ENCODE measurements around the gene CRYBB2. TPM values are rescaled to one million over a fixed set of nuclear protein-coding genes. Genes with fewer than 3 reads are reported as not detected.

CRYBB2 gene
- total and polyA plus RNA-seq, 4 donors, result 0.08 to 0.65 (median 0.31) TPM; not detected in 1

GRCh38 chr22:25210793-25211192, 8.6 kb upstream of the CRYBB2 start:
- WGBS, 2 donors, result 91% methylated on average over 3 of the region's 3 CpGs
- Histone ChIP-seq H3K9me3 (ENCODE audit: control insufficient read depth in 4 of 4, insufficient read depth in 3 of 4, low read length in 3 of 4) (peaks cover 0 to 3% (median 0%) of the 10 kb centered on the region in 4 donors), H3K36me3 (ENCODE audit: control insufficient read depth in 4 of 4, insufficient read depth in 4 of 4, low read length in 4 of 4) (no peaks in the 10 kb centered on the region), H3K27me3 (ENCODE audit: control insufficient read depth in 3 of 3, insufficient read depth in 3 of 3, low read length in 2 of 3) (no peaks in the 10 kb centered on the region), H3K4me3 (no peak overlapping the region), H3K9ac (ENCODE audit: insufficient read depth in 1 of 2, low read length in 2 of 2) (no peak overlapping the region), H3K27ac (ENCODE audit: low read depth in 1 of 2, low read length in 1 of 2) (no peak overlapping the region), H3K4me1 (ENCODE audit: control insufficient read depth in 5 of 5, insufficient read depth in 5 of 5, low read length in 5 of 5) (no peaks in the 10 kb centered on the region)
- no peak for DNase-seq
- no peak for TF ChIP-seq CTCF (IDR thresholded peaks at IDR 0.05; ENCODE audit: control extremely low read depth, extremely low read depth)
- ATAC-seq (ENCODE audit: insufficient read depth, low FRiP score), result no peak

- DNase-seq (no peak), ATAC-seq (ENCODE audit: insufficient read depth, low FRiP score) (no peak)
- Histone ChIP-seq H3K9ac (ENCODE audit: insufficient read depth in 1 of 2, low read length in 2 of 2) (no peak overlapping the region), H3K4me3 (no peak overlapping the region), H3K36me3 (ENCODE audit: control insufficient read depth in 4 of 4, insufficient read depth in 4 of 4, low read length in 4 of 4) (no peaks in the 10 kb centered on the region), H3K27ac (ENCODE audit: low read depth in 1 of 2, low read length in 1 of 2) (no peak overlapping the region), H3K9me3 (ENCODE audit: control insufficient read depth in 4 of 4, insufficient read depth in 3 of 4, low read length in 3 of 4) (peaks cover 0 to 3% (median 0%) of the 10 kb centered on the region in 4 donors), H3K4me1 (ENCODE audit: control insufficient read depth in 5 of 5, insufficient read depth in 5 of 5, low read length in 5 of 5) (no peaks in the 10 kb centered on the region), H3K27me3 (ENCODE audit: control insufficient read depth in 3 of 3, insufficient read depth in 3 of 3, low read length in 2 of 3) (no peaks in the 10 kb centered on the region)
- 26 to 36% methylated on average over 3 of the region's 3 CpGs for WGBS, 2 donors
- no peak for TF ChIP-seq CTCF (IDR thresholded peaks at IDR 0.05; ENCODE audit: control extremely low read depth, extremely low read depth)
Measured at GRCh38 chr22:25212337-25212736, 7.1 kb upstream of the CRYBB2 start.

- no peak for TF ChIP-seq CTCF (IDR thresholded peaks at IDR 0.05; ENCODE audit: control extremely low read depth, extremely low read depth)
- 80 to 86% methylated on average over 3 of the region's 3 CpGs for WGBS, 2 donors
- peaks cover 0 to 3% (median 0%) of the 10 kb centered on the region in 4 donors for H3K9me3 ChIP-seq (ENCODE audit: control insufficient read depth in 4 of 4, insufficient read depth in 3 of 4, low read length in 3 of 4)
- H3K4me3 ChIP-seq, result no peak overlapping the region
- DNase-seq, result no peak
- no peak overlapping the region for H3K9ac ChIP-seq (ENCODE audit: insufficient read depth in 1 of 2, low read length in 2 of 2)
- no peak for ATAC-seq (ENCODE audit: insufficient read depth, low FRiP score)
- H3K27me3 ChIP-seq (ENCODE audit: control insufficient read depth in 3 of 3, insufficient read depth in 3 of 3, low read length in 2 of 3), result no peaks in the 10 kb centered on the region
- no peaks in the 10 kb centered on the region for H3K36me3 ChIP-seq (ENCODE audit: control insufficient read depth in 4 of 4, insufficient read depth in 4 of 4, low read length in 4 of 4)
- H3K4me1 ChIP-seq (ENCODE audit: control insufficient read depth in 5 of 5, insufficient read depth in 5 of 5, low read length in 5 of 5), result no peaks in the 10 kb centered on the region
- H3K27ac ChIP-seq (ENCODE audit: low read depth in 1 of 2, low read length in 1 of 2), result no peak overlapping the region
Measured at GRCh38 chr22:25213221-25213620, 6.2 kb upstream of the CRYBB2 start.

GRCh38 chr22:25216230-25216629, 3.2 kb upstream of the CRYBB2 start:
- WGBS, 2 donors, result 80 to 85% methylated on average over 2 of the region's 2 CpGs
- no peaks in the 10 kb centered on the region for H3K4me1 ChIP-seq (ENCODE audit: control insufficient read depth in 5 of 5, insufficient read depth in 5 of 5, low read length in 5 of 5)

More at GRCh38 chr22:25216230-25216629, 3.2 kb upstream of the CRYBB2 start:
- Histone ChIP-seq H3K27me3 (ENCODE audit: control insufficient read depth in 3 of 3, insufficient read depth in 3 of 3, low read length in 2 of 3) (no peaks in the 10 kb centered on the region), H3K9me3 (ENCODE audit: control insufficient read depth in 4 of 4, insufficient read depth in 3 of 4, low read length in 3 of 4) (peaks cover 0 to 3% (median 0%) of the 10 kb centered on the region in 4 donors), H3K9ac (ENCODE audit: insufficient read depth in 1 of 2, low read length in 2 of 2) (no peak overlapping the region), H3K4me3 (no peak overlapping the region), H3K27ac (ENCODE audit: low read depth in 1 of 2, low read length in 1 of 2) (no peak overlapping the region), H3K36me3 (ENCODE audit: control insufficient read depth in 4 of 4, insufficient read depth in 4 of 4, low read length in 4 of 4) (no peaks in the 10 kb centered on the region)
- no peak for TF ChIP-seq CTCF (IDR thresholded peaks at IDR 0.05; ENCODE audit: control extremely low read depth, extremely low read depth)
- ATAC-seq (ENCODE audit: insufficient read depth, low FRiP score) (no peak), DNase-seq (no peak)

All from lung (tissue), 12 donors.